Umbilical cord (tissue), 2 donors: ENCODE measurements around the gene PADI1. TPM values are rescaled to one million over a fixed set of nuclear protein-coding genes. Genes with fewer than 3 reads are reported as not detected.

ENCODE experiments used
- DNase-seq: peaks from one replicate; pipeline ENCODE4 v3.0.0-alpha.2; 2015; ENCODE audit warnings: low spot score
- total RNA-seq: library from RNA; depleted of rRNA; stranded (reverse); fragments of >200 nt; gene quantifications from one replicate; pipeline ENCODE4 v1.2.3, GENCODE V29; 2014; ENCODE audit warnings: low replicate concordance; ENCODE audit not compliant: insufficient read depth

The PADI1 gene
- total RNA-seq, 1 donor from 2014 or later, result 0.96 TPM

DNA sequence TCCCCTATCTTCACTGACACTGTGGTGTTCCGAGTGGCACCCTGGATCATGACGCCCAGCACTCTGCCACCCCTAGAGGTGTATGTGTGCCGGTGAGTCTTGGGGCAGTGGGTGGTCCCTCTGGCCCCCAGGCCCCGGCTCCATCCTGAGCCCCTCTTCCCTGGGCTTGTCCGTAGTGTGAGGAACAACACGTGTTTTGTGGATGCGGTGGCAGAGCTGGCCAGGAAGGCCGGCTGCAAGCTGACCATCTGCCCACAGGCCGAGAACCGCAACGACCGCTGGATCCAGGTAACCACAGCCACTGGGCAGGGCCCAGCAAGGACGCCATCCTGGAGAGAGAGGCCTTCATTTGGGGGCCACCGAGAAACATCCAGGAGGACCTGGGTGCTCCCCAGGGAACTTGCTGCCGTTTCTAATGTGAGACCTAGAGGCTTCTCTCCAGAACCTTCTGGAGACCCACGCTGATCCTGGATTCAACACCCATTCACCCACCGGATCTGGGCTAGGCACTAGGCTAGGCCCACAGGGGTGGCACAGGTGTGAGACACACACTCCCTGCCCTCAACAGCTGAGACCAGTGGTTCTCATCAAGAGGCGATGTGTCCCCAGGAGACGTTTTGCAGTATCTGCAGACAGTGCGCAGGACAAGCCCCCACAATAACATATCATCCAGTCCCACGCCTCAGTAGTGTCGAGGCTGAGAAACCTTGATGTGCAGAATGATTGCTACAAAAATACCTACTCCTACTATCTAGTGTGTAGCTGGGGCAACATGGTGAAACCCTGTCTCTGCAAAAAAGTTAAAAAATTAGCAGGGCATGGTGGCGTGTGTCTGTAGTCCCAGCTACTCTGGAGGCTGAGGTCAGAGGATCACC lies 66.2 kb downstream of the PADI1 start:
- DNase-seq, result no peak

DNA sequence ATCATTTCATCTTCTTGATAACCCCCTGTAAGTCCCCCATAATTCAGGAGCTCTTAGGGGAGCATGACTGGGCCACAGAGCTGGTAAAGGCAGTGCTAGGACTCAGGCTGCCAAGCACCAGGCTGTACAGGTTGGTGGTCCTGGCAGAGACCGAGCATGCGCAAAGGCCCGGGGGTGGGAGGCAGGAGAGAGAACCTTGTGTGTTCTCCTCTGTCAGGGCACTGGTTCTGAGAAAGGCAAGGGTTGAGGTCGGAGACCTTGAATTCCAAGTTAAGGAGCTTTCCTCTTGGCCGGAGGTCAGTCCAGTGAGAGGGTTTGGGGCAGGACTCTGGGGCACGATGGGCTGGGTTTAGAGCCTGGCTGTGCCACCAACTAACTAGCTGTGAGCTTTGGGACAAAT lies 67.1 kb downstream of the PADI1 start:
- no peak for DNase-seq

DNA sequence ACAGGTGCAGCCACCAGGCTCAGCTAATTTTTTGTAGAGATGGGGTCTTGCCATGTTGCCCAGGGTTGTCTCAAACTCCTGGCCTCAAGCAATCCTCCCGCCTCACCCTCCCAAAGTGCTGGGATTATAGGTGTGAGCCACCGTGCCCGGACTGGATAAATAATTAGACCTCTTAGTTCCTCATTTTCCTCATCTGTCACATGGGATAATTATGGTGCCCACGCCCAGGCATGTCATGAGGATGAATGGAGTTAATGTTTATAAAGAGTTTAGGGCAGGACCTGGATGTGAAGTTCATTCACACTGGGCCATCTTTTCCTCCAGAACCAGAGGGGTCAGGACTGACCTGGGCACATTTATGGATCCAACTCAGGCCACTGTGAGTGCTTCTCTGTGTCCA lies 67.7 kb downstream of the PADI1 start:
- no peak for DNase-seq

DNA sequence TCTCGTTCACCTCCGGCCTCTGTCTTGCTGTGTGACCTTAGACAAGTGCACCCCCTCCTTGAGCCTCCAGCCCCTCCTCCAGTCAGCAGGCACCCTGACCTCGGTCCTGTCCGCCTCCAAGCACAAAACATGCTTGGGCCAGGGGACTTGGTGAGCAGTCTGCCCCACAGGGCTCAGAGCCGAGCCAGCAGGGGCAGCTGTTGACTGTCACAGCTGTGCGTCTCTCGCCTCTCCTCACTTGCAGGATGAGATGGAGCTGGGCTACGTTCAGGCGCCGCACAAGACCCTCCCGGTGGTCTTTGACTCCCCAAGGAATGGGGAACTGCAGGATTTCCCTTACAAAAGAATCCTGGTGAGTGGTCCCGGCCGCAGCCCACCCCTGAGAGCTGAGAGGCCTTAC lies 68.2 kb downstream of the PADI1 start:
- no peak for DNase-seq

DNA sequence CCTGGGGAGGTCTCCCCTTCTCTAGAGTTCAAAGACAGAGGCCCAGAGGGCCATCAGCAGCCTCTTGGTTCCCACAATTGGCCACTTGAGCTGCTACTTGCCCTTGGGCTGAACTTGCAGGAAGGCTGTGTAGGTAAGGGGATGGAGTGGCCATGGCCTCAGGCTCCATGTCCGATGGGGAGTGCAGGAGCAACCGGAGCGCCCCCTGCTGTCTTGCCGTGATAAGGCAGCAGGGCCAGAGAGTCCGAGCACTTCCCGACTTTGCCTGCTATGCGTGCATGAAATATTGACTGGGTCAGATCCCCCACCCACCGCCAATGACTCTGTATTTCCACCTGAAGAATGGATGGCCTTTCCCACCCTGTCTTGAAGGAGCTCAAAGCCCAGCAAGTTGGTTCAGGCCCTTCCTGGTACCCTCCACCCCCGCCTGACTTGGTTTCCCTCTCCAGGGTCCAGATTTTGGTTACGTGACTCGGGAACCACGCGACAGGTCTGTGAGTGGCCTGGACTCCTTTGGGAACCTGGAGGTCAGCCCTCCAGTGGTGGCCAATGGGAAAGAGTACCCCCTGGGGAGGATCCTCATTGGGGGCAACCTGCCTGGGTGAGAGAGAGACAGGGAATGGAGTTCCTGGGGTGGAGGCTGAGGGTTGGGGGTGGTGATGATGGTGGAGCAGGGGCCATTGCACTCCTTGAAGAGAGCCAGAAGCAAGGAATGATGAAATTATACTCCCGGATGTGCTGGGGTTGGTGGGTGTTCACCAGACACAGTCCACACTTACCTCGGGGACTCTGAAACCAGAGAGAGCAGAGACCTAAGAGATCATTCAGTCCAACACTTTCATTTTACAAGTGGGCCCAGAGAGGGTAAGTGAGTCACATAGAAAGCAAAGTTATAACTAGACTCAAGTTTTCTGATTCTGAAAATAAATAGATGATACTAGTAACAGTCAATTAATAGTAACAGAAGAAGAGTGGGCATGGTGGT lies 69.5 kb downstream of the PADI1 start:
- DNase-seq, result no peak

DNA sequence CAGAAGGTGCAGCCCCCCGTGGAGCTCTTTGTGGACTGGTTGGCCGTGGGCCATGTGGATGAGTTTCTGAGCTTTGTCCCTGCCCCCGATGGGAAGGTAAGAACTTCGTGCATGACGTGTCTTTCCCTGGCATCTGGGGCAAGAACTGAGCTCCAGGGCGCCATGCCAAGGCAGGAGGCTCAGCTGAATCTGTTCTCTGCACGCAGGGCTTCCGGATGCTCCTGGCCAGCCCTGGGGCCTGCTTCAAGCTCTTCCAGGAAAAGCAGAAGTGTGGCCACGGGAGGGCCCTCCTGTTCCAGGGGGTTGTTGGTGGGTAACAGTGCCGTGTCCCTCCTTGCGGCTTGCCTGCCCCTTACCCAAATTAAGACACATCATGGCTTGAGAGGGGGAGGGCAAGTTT lies 71.6 kb downstream of the PADI1 start:
- DNase-seq, result peak; percentile 16

DNA sequence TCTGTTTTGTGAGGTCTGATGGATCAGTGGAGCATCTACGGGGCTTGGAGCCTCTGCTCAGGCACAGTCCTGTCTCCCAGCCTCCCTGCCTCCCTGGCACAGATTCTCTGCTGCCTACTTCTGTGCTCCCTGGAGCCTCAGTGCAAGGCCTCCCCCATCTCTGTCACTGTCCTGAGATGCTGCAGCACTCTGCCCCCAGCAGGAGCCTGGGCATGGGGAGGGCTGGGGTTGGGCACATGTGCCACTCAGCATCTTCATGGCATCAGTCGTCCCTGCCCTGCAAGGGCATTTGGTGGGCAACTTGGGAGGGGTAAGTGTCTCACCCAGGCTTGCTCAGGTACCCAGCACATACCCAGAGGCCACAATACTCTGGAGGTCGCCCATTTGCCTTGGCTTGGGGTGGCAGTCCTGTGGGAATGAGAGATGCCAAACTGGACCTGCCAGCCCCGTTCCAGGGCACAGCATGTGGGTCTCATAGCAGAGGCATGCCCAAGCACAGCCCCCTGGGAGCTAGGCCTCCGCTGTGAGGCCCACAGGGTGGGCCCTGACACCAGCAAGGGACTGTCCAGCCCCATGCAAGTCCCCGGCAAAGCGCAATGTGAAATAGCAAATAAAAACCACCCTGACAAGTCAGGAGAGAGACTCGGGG lies 72.7 kb downstream of the PADI1 start:
- DNase-seq, result no peak

DNA sequence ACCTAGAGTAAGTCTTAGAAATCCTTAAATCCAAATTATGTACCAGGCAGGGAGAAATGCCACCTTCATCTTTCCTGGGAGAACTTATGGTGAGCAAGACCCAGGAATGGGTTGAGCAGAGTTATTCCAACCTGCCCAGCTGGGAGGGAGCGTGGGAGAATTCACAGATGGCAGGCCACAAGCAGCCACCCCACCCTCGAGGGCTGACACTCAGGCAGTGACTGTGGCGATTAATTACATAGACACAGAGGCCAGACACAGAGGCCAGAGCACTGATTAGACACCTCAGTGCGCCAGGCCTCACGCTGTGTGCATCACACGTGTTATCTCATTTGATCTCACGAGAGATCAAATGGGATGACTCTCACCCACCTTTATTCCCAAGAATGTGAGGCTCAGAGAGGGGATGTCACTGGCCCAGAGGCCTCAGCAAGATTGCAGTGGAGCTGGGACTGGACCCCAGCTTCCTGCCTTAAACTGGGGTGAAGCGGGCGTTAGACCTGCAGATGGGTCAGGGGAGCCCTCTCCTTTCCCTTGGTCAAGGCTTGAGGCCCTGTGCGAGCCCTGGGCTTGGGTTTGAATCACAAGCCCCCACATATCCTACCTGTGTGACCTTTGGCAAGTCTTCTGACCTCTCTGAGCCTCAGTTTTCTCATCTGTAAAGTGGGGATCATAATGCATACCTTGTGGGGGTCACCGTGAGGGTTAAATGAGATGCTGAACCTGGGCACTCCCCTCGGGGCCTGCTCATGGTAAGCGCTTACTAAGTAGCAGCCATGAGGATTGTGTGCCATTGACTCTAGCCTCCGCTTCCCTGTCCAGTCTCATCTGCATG lies 74.3 kb downstream of the PADI1 start:
- DNase-seq, result no peak

DNA sequence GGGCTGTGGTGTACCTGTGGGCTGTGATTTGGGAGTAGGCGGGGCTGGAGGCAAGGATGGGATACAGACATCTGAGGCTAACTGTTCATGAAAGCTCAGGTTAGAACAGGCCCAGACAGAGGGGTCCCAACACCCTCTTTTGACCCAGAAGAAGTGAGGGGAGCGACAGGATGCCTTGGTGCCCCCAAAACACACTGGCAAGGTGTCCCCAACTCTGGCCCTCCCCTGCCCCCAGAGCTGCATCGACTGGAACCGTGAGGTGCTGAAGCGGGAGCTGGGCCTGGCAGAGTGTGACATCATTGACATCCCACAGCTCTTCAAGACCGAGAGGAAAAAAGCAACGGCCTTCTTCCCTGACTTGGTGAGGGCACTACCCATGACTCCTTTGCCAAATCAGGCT lies 75.5 kb downstream of the PADI1 start:
- DNase-seq, result no peak

DNA sequence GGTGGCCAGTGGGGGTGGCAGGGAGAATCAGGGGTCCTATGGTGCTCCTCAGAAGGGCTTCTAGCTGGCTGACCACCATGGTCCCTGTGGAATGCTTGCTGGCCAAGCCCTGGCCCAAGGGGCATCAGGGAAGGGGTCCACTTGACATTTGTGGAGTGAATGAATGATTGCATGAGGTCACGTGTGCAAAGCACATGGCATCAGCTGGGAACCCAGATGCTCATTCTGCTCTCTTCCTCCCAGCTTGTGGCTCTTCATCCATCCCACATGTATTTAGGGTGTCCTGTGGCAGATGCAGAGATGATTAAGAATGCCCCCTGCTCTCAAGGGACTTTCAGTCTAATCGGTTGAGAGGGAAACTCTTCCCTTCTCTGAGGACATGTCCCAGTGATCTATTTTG lies 76.0 kb downstream of the PADI1 start:
- DNase-seq, result no peak

DNA sequence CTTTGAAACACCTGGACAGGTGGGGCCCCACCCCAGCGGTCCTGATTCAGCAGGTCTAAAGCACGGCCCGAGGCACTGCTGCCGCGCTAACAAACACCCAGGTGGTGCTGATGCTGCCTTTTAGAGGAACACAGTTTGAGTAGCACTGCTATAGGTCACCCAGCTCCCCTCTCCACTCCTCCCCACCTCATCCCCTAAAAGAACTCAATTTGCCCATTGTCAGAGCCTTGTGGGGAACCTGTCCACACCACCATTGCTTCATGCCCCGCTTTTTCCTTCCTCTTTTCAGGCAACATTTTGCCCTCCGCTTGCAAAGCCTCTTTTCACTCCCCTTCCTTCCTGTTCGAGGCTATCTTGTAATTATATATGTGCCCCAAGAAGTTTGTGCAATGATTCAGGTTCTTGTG lies 76.8 kb downstream of the PADI1 start:
- no peak for DNase-seq

DNA sequence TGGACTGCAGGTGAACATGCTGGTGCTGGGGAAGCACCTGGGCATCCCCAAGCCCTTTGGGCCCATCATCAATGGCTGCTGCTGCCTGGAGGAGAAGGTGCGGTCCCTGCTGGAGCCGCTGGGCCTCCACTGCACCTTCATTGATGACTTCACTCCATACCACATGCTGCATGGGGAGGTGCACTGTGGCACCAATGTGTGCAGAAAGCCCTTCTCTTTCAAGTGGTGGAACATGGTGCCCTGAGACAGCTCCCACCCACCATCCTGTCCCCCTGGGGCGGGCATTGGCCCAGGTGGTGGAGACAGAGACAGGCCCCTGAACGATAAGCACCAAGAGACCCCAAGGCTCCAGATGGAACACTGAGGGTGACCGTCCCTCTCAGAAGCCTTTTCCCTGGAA lies 77.9 kb downstream of the PADI1 start:
- DNase-seq, result no peak

DNA sequence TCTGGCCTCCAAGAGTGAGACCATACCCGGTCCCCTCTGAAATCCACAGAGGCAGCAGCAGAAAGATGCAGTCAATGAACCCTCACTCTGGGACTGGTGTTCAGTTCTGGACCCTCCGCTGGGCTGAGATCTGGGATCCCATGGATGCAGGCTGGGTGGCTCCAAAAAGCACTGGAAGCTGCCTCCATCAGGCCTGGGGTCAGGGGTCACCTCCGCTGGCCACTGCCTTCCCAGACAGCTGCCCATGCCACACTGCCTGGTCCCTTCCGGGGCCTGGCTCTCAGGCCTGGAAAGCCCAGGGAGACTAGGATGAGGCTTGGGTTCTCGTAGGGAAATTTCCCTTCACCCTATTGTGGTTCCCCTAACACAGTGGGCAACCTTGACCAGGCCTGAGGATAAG lies 81.7 kb downstream of the PADI1 start:
- no peak for DNase-seq

DNA sequence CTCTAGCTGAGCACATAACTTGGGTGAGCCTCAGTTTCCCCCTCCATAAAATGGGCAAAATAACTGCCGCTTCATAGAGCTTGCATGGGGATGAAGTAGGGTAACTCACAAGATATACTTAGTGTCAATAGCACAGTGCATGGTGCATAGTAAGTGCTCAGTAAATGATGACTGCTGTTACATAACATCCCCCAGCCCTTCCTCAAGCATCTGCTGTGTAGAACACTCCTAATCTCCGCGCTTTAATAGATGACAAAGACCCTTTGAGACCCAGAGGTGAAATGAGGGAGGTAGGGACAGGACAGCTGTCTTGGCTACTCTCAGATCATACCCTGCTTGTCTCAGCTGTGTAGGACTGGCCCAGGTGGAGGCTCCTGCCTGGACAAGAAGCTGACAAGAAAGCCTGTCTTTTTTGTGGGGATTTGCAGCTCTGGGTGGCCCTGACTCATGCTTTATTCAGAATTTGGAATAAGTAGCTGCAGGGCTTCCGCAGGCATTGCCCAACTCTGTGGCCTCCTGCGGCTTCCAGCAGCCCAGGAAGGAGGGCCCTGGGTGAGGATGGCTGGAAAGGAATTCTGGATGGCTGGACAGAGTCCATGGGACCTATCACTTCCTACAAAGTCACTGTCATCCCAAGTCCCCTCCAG lies 82.3 kb downstream of the PADI1 start:
- DNase-seq, result no peak

DNA sequence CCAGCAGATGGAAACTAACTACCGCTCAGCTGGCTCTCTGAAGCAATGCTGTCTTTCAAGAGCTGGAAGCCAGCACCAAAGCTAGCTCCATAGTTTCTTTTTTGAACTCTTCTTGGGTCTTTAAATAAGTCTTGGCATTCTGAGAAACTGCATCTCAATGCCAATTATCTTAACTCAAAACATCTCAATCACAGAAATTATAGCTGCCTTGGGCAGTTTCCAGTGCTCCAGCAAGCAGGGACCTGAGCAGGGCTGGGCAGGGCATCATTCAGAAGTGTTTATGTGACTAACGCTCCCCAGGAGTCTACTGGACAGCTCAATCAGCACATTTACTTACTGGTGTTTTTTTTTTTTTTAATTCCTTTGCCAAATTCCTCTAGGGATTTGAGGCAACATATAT lies 84.8 kb downstream of the PADI1 start:
- DNase-seq, result peak; percentile 35

DNA sequence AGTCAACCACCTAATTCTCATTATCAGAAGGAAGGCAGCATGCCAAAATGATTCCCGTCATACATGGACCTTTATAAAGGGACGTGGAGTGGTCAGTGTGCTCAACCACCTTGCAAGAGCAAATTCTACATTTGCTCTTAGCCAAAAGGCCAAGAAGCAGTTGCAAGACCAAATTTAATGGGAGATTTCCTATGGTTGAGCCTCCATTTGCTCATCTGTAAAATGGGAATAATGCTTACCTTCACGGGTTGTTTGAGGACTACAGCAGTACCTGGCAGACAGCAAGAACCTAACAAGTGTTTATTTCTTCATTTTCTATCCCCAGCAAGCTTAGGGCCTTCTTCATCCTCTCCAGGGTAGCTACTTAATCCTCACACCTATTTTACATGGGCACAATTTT lies 85.6 kb downstream of the PADI1 start:
- no peak for DNase-seq

DNA sequence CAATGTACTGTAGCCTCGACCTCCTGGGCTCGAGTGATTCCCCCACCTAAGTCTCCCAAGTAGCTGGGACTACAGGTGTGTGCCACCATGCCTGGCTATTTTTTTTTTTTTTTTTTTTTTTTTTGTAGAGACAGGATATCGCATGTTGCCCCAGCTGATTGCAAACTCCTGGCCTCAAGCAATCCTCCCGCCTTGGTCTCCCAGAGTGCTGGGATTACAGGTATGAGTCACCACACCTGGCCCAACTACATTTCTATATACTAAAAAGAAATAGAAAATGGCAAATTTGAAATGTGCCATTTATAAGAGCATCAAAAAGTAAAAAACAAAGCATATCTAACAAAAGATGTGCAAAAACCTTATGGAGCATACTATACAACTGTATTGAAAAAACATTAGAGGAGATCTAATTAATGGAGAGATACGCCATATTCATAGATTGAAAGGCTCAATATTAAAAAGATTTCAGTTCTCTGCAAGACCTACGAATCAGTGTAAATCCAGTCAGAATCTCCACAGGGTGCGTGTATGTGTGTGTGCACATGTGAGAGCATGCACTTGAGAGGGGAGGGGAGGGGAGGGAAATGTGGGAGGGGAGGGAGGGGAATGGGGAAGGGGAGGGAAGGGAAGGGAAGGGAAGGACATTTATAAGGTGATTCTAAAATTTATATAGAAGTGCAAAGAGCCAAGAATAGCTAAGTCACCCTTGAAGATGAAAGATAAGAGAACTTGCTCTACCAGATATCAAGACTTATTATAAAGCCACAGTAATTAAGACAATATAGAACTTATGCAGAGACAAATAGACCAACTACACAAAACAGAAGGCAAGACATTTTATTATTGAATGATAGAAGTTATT lies 87.6 kb downstream of the PADI1 start:
- no peak for DNase-seq

DNA sequence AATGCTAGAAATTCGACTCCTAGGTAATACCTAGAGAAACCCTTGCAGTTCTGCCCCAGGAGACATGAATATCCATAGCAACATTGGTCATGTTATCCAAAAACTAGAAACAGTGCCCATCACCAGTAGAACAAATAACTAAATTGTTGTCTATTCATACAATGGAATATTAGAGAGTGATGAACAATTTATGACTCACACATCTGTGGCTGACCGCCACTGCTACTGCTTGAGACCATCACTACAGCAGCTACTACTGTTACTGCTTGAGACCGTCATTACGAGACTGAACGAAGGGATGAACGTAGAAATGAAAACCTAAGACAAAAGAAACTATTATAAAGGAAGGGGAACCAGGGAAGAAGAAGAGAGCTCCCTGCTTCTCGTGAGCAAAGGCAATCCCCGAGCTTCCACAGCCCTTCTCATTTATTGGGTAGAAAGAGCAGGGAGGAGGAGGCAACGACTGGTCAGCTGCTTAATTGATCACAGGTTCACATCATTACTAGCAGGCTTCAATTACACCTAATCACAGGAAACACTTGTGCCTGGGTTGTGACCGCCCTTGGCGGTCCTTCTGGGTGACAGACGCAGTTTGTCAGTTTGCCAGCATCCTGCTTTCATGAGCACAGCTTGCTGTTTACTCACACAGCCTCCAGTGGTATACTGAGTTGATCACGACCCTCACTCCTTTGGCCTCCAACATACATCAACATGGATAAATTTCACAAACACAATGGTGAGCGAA lies 88.9 kb downstream of the PADI1 start:
- no peak for DNase-seq

DNA sequence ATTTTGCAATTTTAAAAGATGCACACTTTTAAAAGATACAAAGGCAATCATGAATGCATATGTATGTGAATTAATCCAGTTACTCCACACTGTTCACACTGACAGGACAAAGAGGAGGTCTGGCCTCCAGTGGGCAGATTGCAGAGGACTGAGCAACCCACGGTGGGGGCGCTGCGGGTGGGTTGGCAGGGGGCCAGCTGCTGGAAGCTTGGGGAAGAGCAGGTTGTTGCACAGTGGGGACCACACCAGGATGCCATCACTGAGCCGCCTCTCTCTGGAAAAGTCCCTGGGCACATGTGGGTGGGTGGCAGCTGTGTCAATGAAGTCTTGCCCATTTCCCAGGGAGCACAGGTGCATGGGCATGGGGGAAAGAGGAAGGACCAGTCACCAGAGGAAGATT lies 90.4 kb downstream of the PADI1 start:
- no peak for DNase-seq
